ENCODE results near the gene ARID4A.
"Not testable (repeated sequence)": the region's sequence is repeated elsewhere in the genome, so short reads cannot be mapped to it uniquely, and the experiment has no call there.

The ARID4A gene

GRCh38 chr14:58353516-58354299 lies 55.4 kb downstream of the ARID4A start:
- in situ Hi-C loops (cut with MboI; ENCODE audit: low sequenced_read_pairs): no loop called here

- in situ Hi-C loops (cut with MboI; ENCODE audit: low sequenced_read_pairs): no loop called here
Measured at GRCh38 chr14:58354808-58355207, 56.5 kb downstream of the ARID4A start.

- in situ Hi-C loops (cut with MboI; ENCODE audit: low sequenced_read_pairs): no loop called here
Measured at GRCh38 chr14:58356268-58356667, 57.9 kb downstream of the ARID4A start.

GRCh38 chr14:58362272-58362671 lies 63.9 kb downstream of the ARID4A start:
- in situ Hi-C loops (cut with MboI; ENCODE audit: low sequenced_read_pairs): not testable (repeated sequence)

GRCh38 chr14:58362798-58363412 lies 64.5 kb downstream of the ARID4A start:
- in situ Hi-C loops (cut with MboI; ENCODE audit: low sequenced_read_pairs): no loop called here

- in situ Hi-C loops (cut with MboI; ENCODE audit: low sequenced_read_pairs): no loop called here
Measured at GRCh38 chr14:58364316-58364715, 66.0 kb downstream of the ARID4A start.

GRCh38 chr14:58367296-58367695 lies 68.9 kb downstream of the ARID4A start:
- in situ Hi-C loops (cut with MboI; ENCODE audit: low sequenced_read_pairs): no loop called here

GRCh38 chr14:58368956-58369355 lies 70.6 kb downstream of the ARID4A start:
- in situ Hi-C loops (cut with MboI; ENCODE audit: low sequenced_read_pairs): no loop called here

GRCh38 chr14:58376791-58377190 lies 78.4 kb downstream of the ARID4A start:
- in situ Hi-C loops (cut with MboI; ENCODE audit: low sequenced_read_pairs): no loop called here

- in situ Hi-C loops (cut with MboI; ENCODE audit: low sequenced_read_pairs): no loop called here
Measured at GRCh38 chr14:58390830-58391229, 92.5 kb downstream of the ARID4A start.

GRCh38 chr14:58395562-58395811 lies 97.1 kb downstream of the ARID4A start:
- in situ Hi-C loops (cut with MboI; ENCODE audit: low sequenced_read_pairs): no loop called here

GRCh38 chr14:58395812-58396788 lies 97.7 kb downstream of the ARID4A start, which contains the start of gene TOMM20L:
Gene TOMM20L (plus strand): TSS chr14:58395930. CDS start chr14:58395958, 28 bp downstream.
- in situ Hi-C loops (cut with MboI; ENCODE audit: low sequenced_read_pairs): no loop called here

GRCh38 chr14:58397156-58397555 lies 98.8 kb downstream of the ARID4A start:
- in situ Hi-C loops (cut with MboI; ENCODE audit: low sequenced_read_pairs): no loop called here

GRCh38 chr14:58398495-58398894 lies 100.1 kb downstream of the ARID4A start:
- in situ Hi-C loops (cut with MboI; ENCODE audit: low sequenced_read_pairs): no loop called here

- in situ Hi-C loops (cut with MboI; ENCODE audit: low sequenced_read_pairs): no loop called here
Measured at GRCh38 chr14:58398895-58399294, 100.5 kb downstream of the ARID4A start.

- in situ Hi-C loops (cut with MboI; ENCODE audit: low sequenced_read_pairs): no loop called here
Measured at GRCh38 chr14:58401587-58401986, 103.2 kb downstream of the ARID4A start.

GRCh38 chr14:58408681-58409215 lies 110.4 kb downstream of the ARID4A start:
- in situ Hi-C loops (cut with MboI; ENCODE audit: low sequenced_read_pairs): no loop called here

- in situ Hi-C loops (cut with MboI; ENCODE audit: low sequenced_read_pairs): no loop called here
Measured at GRCh38 chr14:58414845-58415244, 116.5 kb downstream of the ARID4A start.

GRCh38 chr14:58415636-58416547 lies 117.5 kb downstream of the ARID4A start:
- in situ Hi-C loops (cut with MboI; ENCODE audit: low sequenced_read_pairs): no loop called here

GRCh38 chr14:58416934-58417333 lies 118.6 kb downstream of the ARID4A start:
- in situ Hi-C loops (cut with MboI; ENCODE audit: low sequenced_read_pairs): not testable (repeated sequence)
